GM12865 (cell line): ENCODE data around the gene DPYD.

Experiments used
- DNase-seq: peaks from one replicate; pipeline ENCODE4 v3.0.0; 2010; ENCODE audit warnings: low read depth
- H3K4me3 ChIP-seq: 2 replicates; pipeline ENCODE4 v1.5.1; 2011; ENCODE audit warnings: mild to moderate bottlenecking, low read depth, low read length, control low read depth
- TF ChIP-seq, protein P1 (sequence below): IDR thresholded peaks from 2 replicates; pipeline ENCODE4 v1.5.1; 2011; ENCODE audit warnings: low read length, control low read depth, low read depth, inconsistent platforms; ENCODE audit not compliant: insufficient read depth; ENCODE audit errors: missing control alignments

The DPYD gene

GRCh38 chr1:97540346-97540888 is 380.4 kb downstream of the DPYD start:
- DNase-seq = no peak
- no peak overlapping the region for H3K4me3 ChIP-seq
- TF ChIP-seq, protein P1, sequence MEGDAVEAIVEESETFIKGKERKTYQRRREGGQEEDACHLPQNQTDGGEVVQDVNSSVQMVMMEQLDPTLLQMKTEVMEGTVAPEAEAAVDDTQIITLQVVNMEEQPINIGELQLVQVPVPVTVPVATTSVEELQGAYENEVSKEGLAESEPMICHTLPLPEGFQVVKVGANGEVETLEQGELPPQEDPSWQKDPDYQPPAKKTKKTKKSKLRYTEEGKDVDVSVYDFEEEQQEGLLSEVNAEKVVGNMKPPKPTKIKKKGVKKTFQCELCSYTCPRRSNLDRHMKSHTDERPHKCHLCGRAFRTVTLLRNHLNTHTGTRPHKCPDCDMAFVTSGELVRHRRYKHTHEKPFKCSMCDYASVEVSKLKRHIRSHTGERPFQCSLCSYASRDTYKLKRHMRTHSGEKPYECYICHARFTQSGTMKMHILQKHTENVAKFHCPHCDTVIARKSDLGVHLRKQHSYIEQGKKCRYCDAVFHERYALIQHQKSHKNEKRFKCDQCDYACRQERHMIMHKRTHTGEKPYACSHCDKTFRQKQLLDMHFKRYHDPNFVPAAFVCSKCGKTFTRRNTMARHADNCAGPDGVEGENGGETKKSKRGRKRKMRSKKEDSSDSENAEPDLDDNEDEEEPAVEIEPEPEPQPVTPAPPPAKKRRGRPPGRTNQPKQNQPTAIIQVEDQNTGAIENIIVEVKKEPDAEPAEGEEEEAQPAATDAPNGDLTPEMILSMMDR = no peak

DNA sequence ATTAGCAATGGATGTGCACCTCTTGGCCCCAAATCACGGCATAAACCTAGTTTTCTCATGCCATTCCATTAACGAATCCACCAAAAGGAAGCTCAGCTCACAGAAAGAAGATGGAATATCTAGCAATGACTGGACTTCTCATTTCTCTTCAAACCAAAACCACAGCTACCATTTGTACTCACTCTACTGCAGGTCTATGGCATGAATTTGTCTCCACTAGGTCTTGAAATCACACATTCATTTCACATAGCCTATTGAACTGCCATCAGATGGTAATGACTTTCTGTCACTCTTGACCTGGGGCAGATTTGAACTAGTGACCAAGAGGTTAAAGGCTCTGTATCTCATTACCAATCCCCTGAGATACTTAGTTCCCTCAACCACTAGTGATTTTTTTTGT is 382.7 kb downstream of the DPYD start:
- TF ChIP-seq, protein P1 = no peak
- H3K4me3 ChIP-seq = no peak overlapping the region
- DNase-seq = peak; percentile 1

- TF ChIP-seq, protein P1 = no peak
- DNase-seq = no peak
- H3K4me3 ChIP-seq = no peak overlapping the region
Measured at GRCh38 chr1:97533358-97533757, 387.5 kb downstream of the DPYD start.

DNA sequence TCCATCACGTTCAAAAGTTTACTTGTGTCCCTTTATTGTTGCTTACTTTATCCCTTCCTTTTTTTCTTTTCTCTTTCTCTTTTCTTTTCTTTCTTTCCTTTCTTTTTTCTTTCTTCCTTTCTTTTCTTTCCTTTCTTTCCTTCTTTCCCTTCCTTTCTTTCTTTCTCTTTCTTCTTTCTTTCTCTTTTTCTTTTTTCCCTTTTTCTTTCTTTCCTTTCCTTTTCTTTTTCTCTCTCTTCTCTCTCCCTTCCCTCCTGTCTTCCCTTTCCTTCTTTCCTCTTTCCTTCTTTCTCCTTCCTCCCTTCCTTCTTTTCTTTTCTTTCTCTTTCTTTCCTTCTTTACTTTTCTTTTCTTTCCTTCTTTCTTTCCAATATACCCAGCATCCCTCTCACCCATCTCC is 391.2 kb downstream of the DPYD start:
- TF ChIP-seq, protein P1 = no peak
- no peak for DNase-seq
- H3K4me3 ChIP-seq = no peak overlapping the region

DNA sequence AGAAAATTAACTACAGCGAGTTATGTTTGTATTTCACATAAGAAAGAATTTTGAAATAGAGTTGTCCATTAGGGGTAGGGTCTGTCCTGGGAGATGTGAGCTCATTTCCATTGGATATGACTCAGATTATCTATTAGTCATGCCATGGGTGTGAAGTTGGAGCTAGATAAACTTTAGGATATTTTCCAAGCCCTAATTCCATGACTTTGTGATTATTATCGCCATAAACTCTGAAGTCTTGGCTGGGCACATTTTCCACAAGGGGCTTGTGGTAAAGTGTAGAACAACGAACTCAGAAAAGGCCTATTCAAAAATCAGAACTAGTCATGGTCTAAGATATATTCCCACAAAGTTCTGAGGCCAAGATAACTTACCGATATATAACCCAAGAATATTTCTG is 396.6 kb downstream of the DPYD start:
- H3K4me3 ChIP-seq = no peak overlapping the region
- DNase-seq = no peak
- TF ChIP-seq, protein P1 = no peak

DNA sequence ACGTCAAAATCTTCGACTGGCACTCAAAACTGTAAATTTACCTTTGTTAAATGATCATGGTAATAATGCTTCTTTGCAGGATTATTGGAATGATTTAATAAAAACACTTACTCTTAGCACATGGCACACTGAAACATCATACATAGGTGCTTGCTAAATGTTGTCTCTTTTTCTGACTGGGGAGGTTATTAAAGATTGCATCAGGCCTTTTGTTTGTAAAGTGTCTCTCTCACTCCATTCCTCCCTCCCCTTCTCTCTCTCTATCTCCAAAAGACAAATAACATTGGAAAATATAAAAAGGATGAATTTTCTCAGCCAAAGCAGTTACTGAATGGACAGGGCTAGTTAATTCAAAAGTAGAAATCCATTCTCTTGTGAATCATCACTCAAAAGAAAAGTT is 404.2 kb downstream of the DPYD start:
- no peak for DNase-seq
- TF ChIP-seq, protein P1 = no peak
- H3K4me3 ChIP-seq = no peak overlapping the region

DNA sequence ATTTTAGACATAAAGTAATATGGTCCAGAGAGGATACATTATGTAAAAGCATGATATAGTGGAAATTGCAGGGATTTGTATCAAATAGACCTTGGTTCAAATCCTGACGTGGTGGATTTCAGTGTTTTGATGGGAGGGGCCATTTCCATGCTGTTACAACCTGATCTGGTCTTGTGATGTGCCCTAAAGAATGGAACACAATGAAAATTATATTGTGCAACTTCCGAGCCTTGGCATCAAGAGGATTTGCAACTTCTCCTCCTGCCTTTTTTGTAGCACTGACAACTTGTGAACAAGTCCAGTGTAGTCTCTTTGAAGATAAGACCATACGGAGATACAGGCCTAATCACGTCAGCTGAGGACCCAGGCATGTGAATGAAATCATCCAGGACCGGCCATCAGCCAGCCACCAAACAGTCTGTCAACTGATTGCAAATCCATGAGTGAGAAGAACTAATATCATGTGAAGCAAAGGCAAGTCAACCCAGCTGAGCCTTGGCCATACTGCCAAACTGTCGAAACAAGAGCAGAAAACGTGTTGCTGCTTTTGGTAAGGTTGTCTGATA is 412.1 kb downstream of the DPYD start:
- DNase-seq = no peak
- TF ChIP-seq, protein P1 = no peak
- H3K4me3 ChIP-seq = no peak overlapping the region
